Activated CD8-positive, alpha-beta memory T cell treated with anti-CD3 and anti-CD28 coated beads for 1 hour (primary cell): Measurements from ENCODE around the gene KIAA1549.
"Not testable (repeated sequence)": the region's sequence is repeated elsewhere in the genome, so short reads cannot be mapped to it uniquely, and the experiment has no call there.

Source experiments
- DNase-seq, 2 donors: peaks; one replicate each; pipeline ENCODE4 v3.0.0-alpha.2; 2020; ENCODE audit warnings: low read depth in 1 of 2; ENCODE audit errors: extremely low read depth in 1 of 2

Gene KIAA1549

GRCh38 chr7:138821912-138822311 lies 159.3 kb downstream of the KIAA1549 start:
- no peak for DNase-seq

GRCh38 chr7:138819625-138820024 lies 161.6 kb downstream of the KIAA1549 start:
- DNase-seq, result no peak

GRCh38 chr7:138816650-138817049 lies 164.5 kb downstream of the KIAA1549 start:
- DNase-seq, result no peak

GRCh38 chr7:138814816-138815332 lies 166.3 kb downstream of the KIAA1549 start:
- no peak for DNase-seq

- no peak for DNase-seq
Measured at GRCh38 chr7:138813945-138814344, 167.2 kb downstream of the KIAA1549 start.

GRCh38 chr7:138811327-138811726 lies 169.9 kb downstream of the KIAA1549 start:
- not testable (repeated sequence) for DNase-seq

GRCh38 chr7:138809346-138809745 lies 171.8 kb downstream of the KIAA1549 start:
- DNase-seq, result no peak

GRCh38 chr7:138804618-138805017 lies 176.6 kb downstream of the KIAA1549 start:
- no peak for DNase-seq

- no peak for DNase-seq
Measured at GRCh38 chr7:138802706-138803105, 178.5 kb downstream of the KIAA1549 start.

- DNase-seq, result no peak
Measured at GRCh38 chr7:138801256-138801655, 179.9 kb downstream of the KIAA1549 start.

GRCh38 chr7:138799336-138800000 lies 181.7 kb downstream of the KIAA1549 start:
- no peak for DNase-seq

GRCh38 chr7:138798836-138799235 lies 182.4 kb downstream of the KIAA1549 start:
- DNase-seq, result no peak

GRCh38 chr7:138797715-138798320 lies 183.4 kb downstream of the KIAA1549 start, which contains the start of the genes ATP6V0A4 and TMEM213:
Gene ATP6V0A4 (minus strand): TSS chr7:138798196. CDS start chr7:138771247, 26,949 bp downstream.
Gene TMEM213 (plus strand): TSS chr7:138797994. CDS start chr7:138798105, 111 bp downstream.
- DNase-seq, result no peak

GRCh38 chr7:138797046-138797445 lies 184.1 kb downstream of the KIAA1549 start:
- DNase-seq, result not testable (repeated sequence)

- DNase-seq, result no peak
Measured at GRCh38 chr7:138796038-138796615, 185.1 kb downstream of the KIAA1549 start.

GRCh38 chr7:138785587-138786437 lies 195.4 kb downstream of the KIAA1549 start:
- no peak for DNase-seq

GRCh38 chr7:138784692-138785091 lies 196.5 kb downstream of the KIAA1549 start:
- no peak for DNase-seq
